Measurements from ENCODE around the gene SLC6A11.

DNA sequence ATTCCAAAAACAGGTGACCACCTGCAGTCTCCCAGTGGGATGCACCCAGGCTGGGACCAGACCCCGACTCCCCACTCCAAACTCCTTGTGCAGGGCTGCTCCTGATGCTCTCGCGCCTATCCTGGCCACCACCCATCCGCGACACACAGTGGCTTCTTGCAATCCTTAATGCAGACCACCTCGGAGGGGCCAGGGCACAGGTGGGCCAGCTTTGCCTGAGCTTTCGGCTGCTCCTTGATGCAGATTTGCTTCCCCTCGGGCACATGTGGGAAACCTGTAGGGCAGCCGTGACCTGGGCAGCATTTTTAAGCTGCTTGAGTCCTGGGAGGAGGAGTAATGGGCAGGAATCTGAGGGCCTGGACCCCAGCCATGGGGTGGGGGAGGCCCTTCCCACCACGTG lies 18.9 kb downstream of the SLC6A11 start:
- no peak for TF ChIP-seq POLR2A (IDR thresholded peaks at IDR 0.05)
- TF ChIP-seq, protein P1, sequence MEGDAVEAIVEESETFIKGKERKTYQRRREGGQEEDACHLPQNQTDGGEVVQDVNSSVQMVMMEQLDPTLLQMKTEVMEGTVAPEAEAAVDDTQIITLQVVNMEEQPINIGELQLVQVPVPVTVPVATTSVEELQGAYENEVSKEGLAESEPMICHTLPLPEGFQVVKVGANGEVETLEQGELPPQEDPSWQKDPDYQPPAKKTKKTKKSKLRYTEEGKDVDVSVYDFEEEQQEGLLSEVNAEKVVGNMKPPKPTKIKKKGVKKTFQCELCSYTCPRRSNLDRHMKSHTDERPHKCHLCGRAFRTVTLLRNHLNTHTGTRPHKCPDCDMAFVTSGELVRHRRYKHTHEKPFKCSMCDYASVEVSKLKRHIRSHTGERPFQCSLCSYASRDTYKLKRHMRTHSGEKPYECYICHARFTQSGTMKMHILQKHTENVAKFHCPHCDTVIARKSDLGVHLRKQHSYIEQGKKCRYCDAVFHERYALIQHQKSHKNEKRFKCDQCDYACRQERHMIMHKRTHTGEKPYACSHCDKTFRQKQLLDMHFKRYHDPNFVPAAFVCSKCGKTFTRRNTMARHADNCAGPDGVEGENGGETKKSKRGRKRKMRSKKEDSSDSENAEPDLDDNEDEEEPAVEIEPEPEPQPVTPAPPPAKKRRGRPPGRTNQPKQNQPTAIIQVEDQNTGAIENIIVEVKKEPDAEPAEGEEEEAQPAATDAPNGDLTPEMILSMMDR (IDR thresholded peaks at IDR 0.05): no peak

Measured in gastroesophageal sphincter (tissue), 3 donors.